Umbilical cord (tissue), 2 donors: ENCODE results near the gene PHOX2A. TPM values are rescaled to one million over a fixed set of nuclear protein-coding genes. Genes with fewer than 3 reads are reported as not detected.
A peak's percentile ranks its signal among the peaks of the same experiment; 100 is the strongest.

Experiments
- DNase-seq: peaks from one replicate; pipeline ENCODE4 v3.0.0-alpha.2; 2015; ENCODE audit warnings: low spot score
- total RNA-seq: library from RNA; depleted of rRNA; stranded (reverse); fragments of >200 nt; gene quantifications from one replicate; pipeline ENCODE4 v1.2.3, GENCODE V29; 2014; ENCODE audit warnings: low replicate concordance; ENCODE audit not compliant: insufficient read depth

The PHOX2A gene
- total RNA-seq, 1 donor from 2014 or later, result 1.2 TPM

- DNase-seq, result no peak
These were observed 10.0 kb downstream of the PHOX2A start for GRCh38 chr11:72233773-72234513.

GRCh38 chr11:72233056-72233772, 10.8 kb downstream of the PHOX2A start:
- DNase-seq, result no peak

- DNase-seq, result no peak
These were observed 11.5 kb downstream of the PHOX2A start for GRCh38 chr11:72232260-72233055.

- DNase-seq, result no peak
These were observed 12.3 kb downstream of the PHOX2A start for GRCh38 chr11:72231396-72232259.

GRCh38 chr11:72230764-72231365, 13.1 kb downstream of the PHOX2A start:
- no peak for DNase-seq

- no peak for DNase-seq
These were observed 13.8 kb downstream of the PHOX2A start for GRCh38 chr11:72229925-72230763.

GRCh38 chr11:72229336-72229924, 14.5 kb downstream of the PHOX2A start:
- no peak for DNase-seq

GRCh38 chr11:72228844-72229231, 15.1 kb downstream of the PHOX2A start:
- no peak for DNase-seq

GRCh38 chr11:72228229-72228843, 15.6 kb downstream of the PHOX2A start:
- DNase-seq, result no peak

- DNase-seq, result no peak
These were observed 16.4 kb downstream of the PHOX2A start for GRCh38 chr11:72227316-72228228.

- no peak for DNase-seq
These were observed 17.3 kb downstream of the PHOX2A start for GRCh38 chr11:72226701-72227100.

- no peak for DNase-seq
These were observed 18.5 kb downstream of the PHOX2A start for GRCh38 chr11:72225411-72225951.

GRCh38 chr11:72224564-72225410, 19.2 kb downstream of the PHOX2A start, which contains the start of gene INPPL1:
Gene INPPL1 (plus strand): TSS chr11:72224767. CDS start chr11:72224985, 218 bp downstream.
- peak; percentile 56 for DNase-seq

GRCh38 chr11:72223615-72224563, 20.1 kb downstream of the PHOX2A start:
- peak; percentile 88 for DNase-seq

- DNase-seq, result peak; percentile 98
These were observed 20.9 kb downstream of the PHOX2A start for GRCh38 chr11:72222907-72223614.
